Neural cell (in vitro differentiated cells): Measurements from ENCODE around the gene PTRH1. TPM values are rescaled to one million over a fixed set of nuclear protein-coding genes. Genes with fewer than 3 reads are reported as not detected.

Experiments
- H2AFZ ChIP-seq: fragments of 200-600, 300-800 bp; sonication (generic), shearing (Covaris generic); 2 replicates; pipeline ENCODE4 v1.6.0; 2014; ENCODE audit warnings: low read depth, mild to moderate bottlenecking, antibody characterized with exemption, low read length, moderate library complexity
- H3F3A ChIP-seq: fragments of 200-600 bp; shearing (Covaris generic); 2 replicates; pipeline ENCODE4 v1.6.1; 2016; ENCODE audit warnings: mild to moderate bottlenecking, moderate library complexity, mixed read lengths, antibody characterized with exemption, low read length; ENCODE audit not compliant: insufficient read depth, poor library complexity, severe bottlenecking
- H3K27ac ChIP-seq: fragments of 200-600, 300-800 bp; sonication (generic), shearing (Covaris generic); 2 replicates; pipeline ENCODE4 v1.5.1; 2014; ENCODE audit warnings: mild to moderate bottlenecking, low read length, moderate library complexity
- H3K27me3 ChIP-seq: fragments of 300-800, 200-600 bp; sonication (generic), shearing (Covaris generic); 2 replicates; pipeline ENCODE4 v1.6.0; 2014; ENCODE audit warnings: mild to moderate bottlenecking, low read depth, low read length, moderate library complexity; ENCODE audit not compliant: insufficient read depth
- H3K36me3 ChIP-seq: fragments of 300-800, 200-600 bp; sonication (generic), shearing (Covaris generic); 2 replicates; pipeline ENCODE4 v1.5.1; 2014; ENCODE audit warnings: mild to moderate bottlenecking, antibody characterized with exemption, low read length, moderate library complexity; ENCODE audit not compliant: insufficient read depth
- H3K4me2 ChIP-seq: fragments of 300-800, 200-600 bp; sonication (generic), shearing (Covaris generic); 2 replicates; pipeline ENCODE4 v1.6.0; 2014; ENCODE audit warnings: mild to moderate bottlenecking, low read length
- H3K4me3 ChIP-seq: fragments of 300-800, 200-600 bp; sonication (generic), shearing (Covaris generic); 2 replicates; pipeline ENCODE4 v1.5.1; 2014; ENCODE audit warnings: mild to moderate bottlenecking, low read length, moderate library complexity
- H3K79me2 ChIP-seq: fragments of 200-600 bp; shearing (Covaris generic); replicated peaks from 2 replicates; pipeline ENCODE4 v1.6.0; 2014; ENCODE audit warnings: mild to moderate bottlenecking, low read length, moderate library complexity; ENCODE audit not compliant: insufficient read depth
- H3K9ac ChIP-seq: fragments of 300-800, 200-600 bp; sonication (generic), shearing (Covaris generic); 2 replicates; pipeline ENCODE4 v1.6.1; 2016; ENCODE audit warnings: mild to moderate bottlenecking, low read length, mixed read lengths
- H3K9me2 ChIP-seq: fragments of 200-600 bp; shearing (Covaris generic); 2 replicates; pipeline ENCODE4 v1.6.1; 2016; ENCODE audit warnings: mild to moderate bottlenecking, low read length, mixed read lengths; ENCODE audit not compliant: insufficient read depth
- H3K9me3 ChIP-seq: fragments of 200-600, 300-800 bp; sonication (generic), shearing (Covaris generic); 2 replicates; pipeline ENCODE4 v1.6.1; 2016; ENCODE audit warnings: mild to moderate bottlenecking, mixed run types, low read length, moderate library complexity, mixed read lengths
- H4K20me1 ChIP-seq: fragments of 200-600 bp; shearing (Covaris generic); 2 replicates; pipeline ENCODE4 v1.6.1; 2016; ENCODE audit warnings: mild to moderate bottlenecking, mixed run types; ENCODE audit not compliant: insufficient read depth
- EP300 ChIP-seq: fragments of 450-650 bp; conservative IDR thresholded peaks from 2 replicates; pipeline ENCODE4 v1.6.1; 2014; ENCODE audit warnings: antibody characterized with exemption, mild to moderate bottlenecking, moderate library complexity; ENCODE audit not compliant: poor library complexity, severe bottlenecking
- EZH2 ChIP-seq: fragments of 200-600, 300-800 bp; shearing (Covaris generic), sonication (generic); IDR thresholded peaks from 2 replicates; pipeline ENCODE4 v1.6.1; 2014; ENCODE audit warnings: antibody characterized with exemption, low read length, borderline replicate concordance, mild to moderate bottlenecking; ENCODE audit not compliant: insufficient read depth, poor library complexity, severe bottlenecking
- MXI1 ChIP-seq: fragments of 450-650 bp; conservative IDR thresholded peaks from 2 replicates; pipeline ENCODE4 v1.6.1; 2014; ENCODE audit warnings: antibody characterized with exemption, mild to moderate bottlenecking; ENCODE audit not compliant: poor library complexity, severe bottlenecking
- POLR2AphosphoS5 ChIP-seq: IDR thresholded peaks from 2 replicates; pipeline ENCODE4 v1.6.1; 2012
- RAD21 ChIP-seq: fragments of 450-650 bp; conservative IDR thresholded peaks from 2 replicates; pipeline ENCODE4 v1.6.1; 2014; ENCODE audit warnings: antibody characterized with exemption, mild to moderate bottlenecking, moderate library complexity
- SMC3 ChIP-seq: fragments of 450-650 bp; conservative IDR thresholded peaks from 2 replicates; pipeline ENCODE4 v1.6.1; 2014; ENCODE audit warnings: antibody characterized with exemption, mild to moderate bottlenecking, moderate library complexity; ENCODE audit not compliant: poor library complexity
- TAF1 ChIP-seq: IDR thresholded peaks from 2 replicates; pipeline ENCODE4 v1.6.1; 2012; ENCODE audit warnings: low read depth
- polyA plus RNA-seq: library from polyadenylated mRNA; depleted of rRNA; stranded (reverse); fragments of >200 nt; gene quantifications from 2 replicates; pipeline ENCODE4 v1.2.3, GENCODE V29; 2014
- TF ChIP-seq, protein P1 (sequence below): fragments of 450-650 bp; IDR thresholded peaks from 2 replicates; pipeline ENCODE4 v1.5.1; 2014; ENCODE audit warnings: antibody characterized with exemption, mild to moderate bottlenecking, moderate library complexity; ENCODE audit not compliant: poor library complexity, severe bottlenecking
- TF ChIP-seq, protein P2 (sequence below): IDR thresholded peaks from 2 replicates; pipeline ENCODE4 v1.6.1; 2012; ENCODE audit warnings: borderline replicate concordance

The PTRH1 gene
- polyA plus RNA-seq, 1 donor from 2014 or later: 20.0 TPM

- no peaks in the 10 kb centered on the region for H3K27me3 ChIP-seq
- no peaks in the 10 kb centered on the region for H3K79me2 ChIP-seq
- H3K36me3 ChIP-seq: no peaks in the 10 kb centered on the region
- H3K4me3 ChIP-seq: peak overlapping the region; percentile 87
- H2AFZ ChIP-seq: no peak overlapping the region
- H4K20me1 ChIP-seq: no peaks in the 10 kb centered on the region
- no peak overlapping the region for H3K9ac ChIP-seq
- no peaks in the 10 kb centered on the region for H3F3A ChIP-seq
- TF ChIP-seq, protein P1, sequence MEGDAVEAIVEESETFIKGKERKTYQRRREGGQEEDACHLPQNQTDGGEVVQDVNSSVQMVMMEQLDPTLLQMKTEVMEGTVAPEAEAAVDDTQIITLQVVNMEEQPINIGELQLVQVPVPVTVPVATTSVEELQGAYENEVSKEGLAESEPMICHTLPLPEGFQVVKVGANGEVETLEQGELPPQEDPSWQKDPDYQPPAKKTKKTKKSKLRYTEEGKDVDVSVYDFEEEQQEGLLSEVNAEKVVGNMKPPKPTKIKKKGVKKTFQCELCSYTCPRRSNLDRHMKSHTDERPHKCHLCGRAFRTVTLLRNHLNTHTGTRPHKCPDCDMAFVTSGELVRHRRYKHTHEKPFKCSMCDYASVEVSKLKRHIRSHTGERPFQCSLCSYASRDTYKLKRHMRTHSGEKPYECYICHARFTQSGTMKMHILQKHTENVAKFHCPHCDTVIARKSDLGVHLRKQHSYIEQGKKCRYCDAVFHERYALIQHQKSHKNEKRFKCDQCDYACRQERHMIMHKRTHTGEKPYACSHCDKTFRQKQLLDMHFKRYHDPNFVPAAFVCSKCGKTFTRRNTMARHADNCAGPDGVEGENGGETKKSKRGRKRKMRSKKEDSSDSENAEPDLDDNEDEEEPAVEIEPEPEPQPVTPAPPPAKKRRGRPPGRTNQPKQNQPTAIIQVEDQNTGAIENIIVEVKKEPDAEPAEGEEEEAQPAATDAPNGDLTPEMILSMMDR: no peak
- TF ChIP-seq RAD21: no peak
- H3K9me2 ChIP-seq: no peaks in the 10 kb centered on the region
- no peaks in the 10 kb centered on the region for H3K9me3 ChIP-seq
- no peak overlapping the region for H3K4me2 ChIP-seq
- H3K27ac ChIP-seq: no peak overlapping the region
Measured at GRCh38 chr9:127714020-127714750, 1.3 kb downstream of the PTRH1 start.

DNA sequence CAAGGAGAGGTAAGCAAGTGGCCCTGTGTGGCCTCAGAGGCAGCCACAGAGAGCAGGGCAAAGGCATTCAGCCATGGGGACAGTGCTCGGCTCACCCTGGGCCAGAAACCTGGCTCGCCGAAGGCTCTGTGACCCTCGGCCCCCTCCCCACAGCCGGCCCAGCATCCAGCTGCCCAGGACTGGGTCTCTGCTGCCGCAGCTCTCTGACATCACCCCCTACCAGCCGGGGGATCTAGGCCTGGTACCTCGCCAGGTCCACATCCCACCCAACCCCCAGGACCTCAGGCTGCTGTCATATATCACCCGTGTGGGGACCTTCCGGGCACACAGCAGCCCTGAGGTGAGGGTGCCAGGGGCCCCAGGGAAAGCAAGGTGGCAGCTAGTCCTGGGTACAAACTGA is 2.6 kb downstream of the PTRH1 start:
- Histone ChIP-seq H3K9me2 (no peaks in the 10 kb centered on the region), H2AFZ (no peak overlapping the region), H3K36me3 (no peaks in the 10 kb centered on the region), H3K4me2 (no peak overlapping the region), H3F3A (no peaks in the 10 kb centered on the region), H4K20me1 (no peaks in the 10 kb centered on the region), H3K27ac (no peak overlapping the region), H3K9ac (no peak overlapping the region), H3K9me3 (no peaks in the 10 kb centered on the region), H3K27me3 (no peaks in the 10 kb centered on the region), H3K79me2 (no peaks in the 10 kb centered on the region), H3K4me3 (no peak overlapping the region)
- TF ChIP-seq EZH2 (no peak), SMC3 (no peak), EP300 (no peak), RAD21 (no peak), MXI1 (no peak), POLR2AphosphoS5 (no peak), TAF1 (no peak)
- TF ChIP-seq, protein P1: no peak
- TF ChIP-seq, protein P2, sequence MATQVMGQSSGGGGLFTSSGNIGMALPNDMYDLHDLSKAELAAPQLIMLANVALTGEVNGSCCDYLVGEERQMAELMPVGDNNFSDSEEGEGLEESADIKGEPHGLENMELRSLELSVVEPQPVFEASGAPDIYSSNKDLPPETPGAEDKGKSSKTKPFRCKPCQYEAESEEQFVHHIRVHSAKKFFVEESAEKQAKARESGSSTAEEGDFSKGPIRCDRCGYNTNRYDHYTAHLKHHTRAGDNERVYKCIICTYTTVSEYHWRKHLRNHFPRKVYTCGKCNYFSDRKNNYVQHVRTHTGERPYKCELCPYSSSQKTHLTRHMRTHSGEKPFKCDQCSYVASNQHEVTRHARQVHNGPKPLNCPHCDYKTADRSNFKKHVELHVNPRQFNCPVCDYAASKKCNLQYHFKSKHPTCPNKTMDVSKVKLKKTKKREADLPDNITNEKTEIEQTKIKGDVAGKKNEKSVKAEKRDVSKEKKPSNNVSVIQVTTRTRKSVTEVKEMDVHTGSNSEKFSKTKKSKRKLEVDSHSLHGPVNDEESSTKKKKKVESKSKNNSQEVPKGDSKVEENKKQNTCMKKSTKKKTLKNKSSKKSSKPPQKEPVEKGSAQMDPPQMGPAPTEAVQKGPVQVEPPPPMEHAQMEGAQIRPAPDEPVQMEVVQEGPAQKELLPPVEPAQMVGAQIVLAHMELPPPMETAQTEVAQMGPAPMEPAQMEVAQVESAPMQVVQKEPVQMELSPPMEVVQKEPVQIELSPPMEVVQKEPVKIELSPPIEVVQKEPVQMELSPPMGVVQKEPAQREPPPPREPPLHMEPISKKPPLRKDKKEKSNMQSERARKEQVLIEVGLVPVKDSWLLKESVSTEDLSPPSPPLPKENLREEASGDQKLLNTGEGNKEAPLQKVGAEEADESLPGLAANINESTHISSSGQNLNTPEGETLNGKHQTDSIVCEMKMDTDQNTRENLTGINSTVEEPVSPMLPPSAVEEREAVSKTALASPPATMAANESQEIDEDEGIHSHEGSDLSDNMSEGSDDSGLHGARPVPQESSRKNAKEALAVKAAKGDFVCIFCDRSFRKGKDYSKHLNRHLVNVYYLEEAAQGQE: no peak
